IMR-90 (cell line): ENCODE data around the gene TSPAN33. TPM values are rescaled to one million over a fixed set of nuclear protein-coding genes. Genes with fewer than 3 reads are reported as not detected.

Experiments used
- ATAC-seq: fragments of 200-7000 bp; cut with Tn5 transposase; 2 replicates; pipeline ENCODE4 v1.9.1; 2020; ENCODE audit warnings: low read depth, mild to moderate bottlenecking, moderate library complexity
- BruUV-seq: library from RNA; stranded (reverse); fragments of 400-500 nt; replicated peaks from 2 replicates; lab custom pipeline; 2021; lab: Mats Ljungman, UMichigan
- CTCF ChIA-PET: fragments of 300-600 bp; formaldehyde crosslinking; extraction: SDS; loops from one replicate; lab custom pipeline; 2021; ENCODE audit warnings: antibody characterized with exemption; lab: Yijun Ruan, JAX
- POLR2A ChIA-PET: fragments of 300-600 bp; sonication (Branson Sonifier 250); formaldehyde crosslinking; loops from one replicate; lab custom pipeline; 2022; ENCODE audit warnings: antibody characterized with exemption; ENCODE audit not compliant: unreplicated experiment; lab: Charles Lee
- DNase-seq: peaks from one replicate; pipeline ENCODE4 v3.0.0; 2013
- H2AFZ ChIP-seq: replicated peaks from 2 replicates; pipeline ENCODE3; 2013; ENCODE audit warnings: low read length, mild to moderate bottlenecking; ENCODE audit not compliant: poor library complexity
- H2AK5ac ChIP-seq: 2 replicates; pipeline ENCODE4 v1.6.1; 2013; ENCODE audit warnings: low read depth, low read length, inconsistent platforms
- H2AK9ac ChIP-seq: replicated peaks from 2 replicates; pipeline ENCODE3; 2013; ENCODE audit warnings: mild to moderate bottlenecking, low read depth, low read length, moderate library complexity; ENCODE audit not compliant: poor library complexity
- H2BK120ac ChIP-seq: 2 replicates; pipeline ENCODE4 v1.6.1; 2013; ENCODE audit warnings: low read depth, low read length, inconsistent platforms
- H2BK15ac ChIP-seq: 3 replicates; pipeline ENCODE4 v1.6.1; 2013; ENCODE audit warnings: low read depth, low read length, inconsistent platforms
- H2BK20ac ChIP-seq: 2 replicates; pipeline ENCODE4 v1.6.1; 2013; ENCODE audit warnings: low read depth, mild to moderate bottlenecking, inconsistent platforms, low read length, moderate library complexity
- H2BK5ac ChIP-seq: 2 replicates; pipeline ENCODE4 v1.6.1; 2013; ENCODE audit warnings: mild to moderate bottlenecking, low read depth, low read length, inconsistent platforms; ENCODE audit not compliant: poor library complexity, severe bottlenecking
- H3K14ac ChIP-seq: replicated peaks from 2 replicates; pipeline ENCODE4 v1.6.1; 2013; ENCODE audit warnings: low read depth, low read length, inconsistent platforms
- H3K18ac ChIP-seq: 2 replicates; pipeline ENCODE4 v1.6.1; 2013; ENCODE audit warnings: low read depth, low read length, control low read depth
- H3K23ac ChIP-seq: 2 replicates; pipeline ENCODE4 v1.6.1; 2013; ENCODE audit warnings: low read depth, low read length, inconsistent platforms
- H3K27ac ChIP-seq: 2 replicates; pipeline ENCODE4 v1.5.1; 2013; ENCODE audit warnings: mild to moderate bottlenecking, control low read depth, low read length; ENCODE audit not compliant: insufficient read depth
- H3K27me3 ChIP-seq: 2 replicates; pipeline ENCODE4 v1.6.1; 2013; ENCODE audit warnings: low read length; ENCODE audit not compliant: control insufficient read depth, insufficient read depth
- H3K36me3 ChIP-seq: 2 replicates; pipeline ENCODE4 v1.6.1; 2013; ENCODE audit warnings: low read length, mixed read lengths; ENCODE audit not compliant: control insufficient read depth, insufficient read depth
- H3K4ac ChIP-seq: 2 replicates; pipeline ENCODE4 v1.6.1; 2013; ENCODE audit warnings: low read depth, low read length, inconsistent platforms
- H3K4me1 ChIP-seq: 2 replicates; pipeline ENCODE4 v1.6.1; 2013; ENCODE audit warnings: low read length, mixed read lengths; ENCODE audit not compliant: control insufficient read depth, insufficient read depth
- H3K4me2 ChIP-seq: 2 replicates; pipeline ENCODE4 v1.6.1; 2013; ENCODE audit warnings: low read depth, mild to moderate bottlenecking, control low read depth, low read length, moderate library complexity
- H3K4me3 ChIP-seq: 2 replicates; pipeline ENCODE4 v1.5.1; 2013; ENCODE audit warnings: low read depth, mild to moderate bottlenecking, control low read depth, low read length, moderate library complexity; ENCODE audit not compliant: insufficient read depth
- H3K56ac ChIP-seq: 2 replicates; pipeline ENCODE4 v1.6.1; 2013; ENCODE audit warnings: low read length, inconsistent platforms; ENCODE audit not compliant: insufficient read depth; ENCODE audit errors: extremely low read depth
- H3K79me1 ChIP-seq, 2 experiments: 2 replicates each; pipeline ENCODE4 v1.6.1; 2013; ENCODE audit warnings: low read length in 2 of 2, inconsistent platforms in 1 of 2, low read depth in 1 of 2
- H3K9ac ChIP-seq: 2 replicates; pipeline ENCODE4 v1.6.1; 2013; ENCODE audit warnings: low read depth, low read length, control low read depth
- H3K9me1 ChIP-seq: 2 replicates; pipeline ENCODE4 v1.6.1; 2013; ENCODE audit warnings: low read length, inconsistent platforms; ENCODE audit not compliant: insufficient read depth
- H3K9me3 ChIP-seq: 2 replicates; pipeline ENCODE4 v1.6.1; 2013; ENCODE audit warnings: low read length; ENCODE audit not compliant: control insufficient read depth, insufficient read depth
- H4K20me1 ChIP-seq: 2 replicates; pipeline ENCODE4 v1.6.1; 2013; ENCODE audit warnings: low read length, inconsistent platforms; ENCODE audit not compliant: insufficient read depth
- H4K5ac ChIP-seq: 2 replicates; pipeline ENCODE4 v1.6.1; 2013; ENCODE audit warnings: mild to moderate bottlenecking, low read depth, low read length, control low read depth
- H4K8ac ChIP-seq, 2 experiments: 2 replicates each; pipeline ENCODE4 v1.6.1; 2013; ENCODE audit warnings: low read depth in 2 of 2, low read length in 2 of 2, control low read depth in 1 of 2, inconsistent platforms in 1 of 2
- H4K91ac ChIP-seq: 2 replicates; pipeline ENCODE4 v1.6.1; 2013; ENCODE audit warnings: low read depth, low read length, inconsistent platforms; ENCODE audit not compliant: insufficient read depth
- CEBPB ChIP-seq: IDR thresholded peaks from 2 replicates; pipeline ENCODE4 v1.6.1; 2012; ENCODE audit warnings: low read depth, low read length, improper control_type of control experiment
- CHD1 ChIP-seq: IDR thresholded peaks from 2 replicates; pipeline ENCODE4 v1.6.1; 2012; ENCODE audit warnings: low read depth, low read length, improper control_type of control experiment
- CTCF ChIP-seq: conservative IDR thresholded peaks from 2 replicates; pipeline ENCODE4 v1.5.1; 2012; ENCODE audit warnings: mild to moderate bottlenecking, low read depth, low read length, improper control_type of control experiment
- ELK1 ChIP-seq: fragments of 150-350 bp; IDR thresholded peaks from 2 replicates; pipeline ENCODE4 v1.6.1; 2016; ENCODE audit warnings: low read depth, mild to moderate bottlenecking, low read length, moderate library complexity, borderline replicate concordance
- FOS ChIP-seq: fragments of 150-350 bp; IDR thresholded peaks from 2 replicates; pipeline ENCODE4 v1.6.1; 2016; ENCODE audit warnings: low read depth, low read length
- MAFK ChIP-seq: IDR thresholded peaks from 2 replicates; pipeline ENCODE4 v1.6.1; 2012; ENCODE audit warnings: low read depth, low read length, improper control_type of control experiment
- MXI1 ChIP-seq: IDR thresholded peaks from 2 replicates; pipeline ENCODE4 v1.6.1; 2012; ENCODE audit warnings: low read depth, mild to moderate bottlenecking, low read length, moderate library complexity, borderline replicate concordance
- NFE2L2 ChIP-seq: fragments of 150-350 bp; IDR thresholded peaks from 2 replicates; pipeline ENCODE4 v1.6.1; 2016; ENCODE audit warnings: low read depth, mild to moderate bottlenecking, low read length
- POLR2A ChIP-seq: IDR thresholded peaks from 2 replicates; pipeline ENCODE4 v1.6.1; 2012; ENCODE audit warnings: mild to moderate bottlenecking, low read depth, low read length
- RAD21 ChIP-seq: IDR thresholded peaks from 2 replicates; pipeline ENCODE4 v1.6.1; 2012; ENCODE audit warnings: low read length, improper control_type of control experiment
- RCOR1 ChIP-seq: IDR thresholded peaks from 2 replicates; pipeline ENCODE4 v1.6.1; 2012; ENCODE audit warnings: mild to moderate bottlenecking, low read length, improper control_type of control experiment; ENCODE audit not compliant: insufficient replicate concordance
- SMC3 ChIP-seq: fragments of 150-350 bp; IDR thresholded peaks from 2 replicates; pipeline ENCODE4 v1.6.1; 2016; ENCODE audit warnings: low read depth, mild to moderate bottlenecking, antibody characterized with exemption, low read length, moderate library complexity
- USF2 ChIP-seq: fragments of 150-350 bp; IDR thresholded peaks from 2 replicates; pipeline ENCODE4 v1.6.1; 2017; ENCODE audit warnings: mild to moderate bottlenecking, antibody characterized with exemption, low read length, low read depth
- WGBS, 2 experiments: methylation state at CpG; one replicate each; pipeline versions ENCODE4 v1.1.5 to v1.1.7; 2013; ENCODE audit warnings: missing lambda C conversion rate in 2 of 2; ENCODE audit not compliant: insufficient read length in 1 of 2; ENCODE audit errors: extremely low coverage in 2 of 2; 5-methylcytosine and 5-hydroxymethylcytosine counted together
- dilution Hi-C: fragments of 300-500 bp; cut with HindIII; formaldehyde crosslinking; loops from one replicate; pipeline ENCODE4 v1.14.3; 2018; ENCODE audit warnings: low sequenced_read_pairs; ENCODE audit not compliant: unreplicated experiment
- in situ Hi-C: fragments of 300-500 bp; cut with MboI; formaldehyde crosslinking; loops from 3 replicates; pipeline ENCODE4 v1.14.3; 2019; ENCODE audit warnings: low sequenced_read_pairs, inconsistent platforms, mixed read lengths
- intact Hi-C: fragments of 100-400 bp; cut with micrococcal nuclease; formaldehyde crosslinking; loops from 2 replicates; pipeline ENCODE4 v1.10.0; 2022
- polyA plus RNA-seq, 3 experiments: library from polyadenylated mRNA; depleted of rRNA; stranded (reverse); fragments of >200 nt; gene quantifications; 2 replicates each; pipeline ENCODE4 v1.2.3, GENCODE V29; 2012; ENCODE audit warnings: low replicate concordance in 1 of 3
- total RNA-seq: library from RNA; depleted of rRNA; stranded (reverse); fragments of >200 nt; gene quantifications from 2 replicates; pipeline ENCODE4 v1.2.3, GENCODE V29; 2012

The TSPAN33 gene
- total and polyA plus RNA-seq, 2 of the 4 experiments (the other 2 are of a cell fraction) = 0.17 to 0.36 TPM

GRCh38 chr7:129144834-129145668 is 544 bp downstream of the TSPAN33 start:
- in situ Hi-C loops = no loop called here
- Histone ChIP-seq H3K56ac (no peak overlapping the region), H2BK5ac (no peak overlapping the region), H3K9me1 (no peaks in the 10 kb centered on the region), H3K4ac (no peak overlapping the region), H3K4me1 (no peaks in the 10 kb centered on the region), H2BK20ac (no peak overlapping the region), H3K14ac (no peak overlapping the region), H3K4me2 (peak overlapping the region; percentile 39; the same call in 1 of the 2 replicates), H3K9me3 (0 out of 2 replicates have a peak, but pooled peaks cover 2% of the 10 kb centered on the region), H2BK120ac (no peak overlapping the region), H3K36me3 (no peaks in the 10 kb centered on the region), H3K27ac (no peak overlapping the region), H3K79me1 (no peaks in the 10 kb centered on the region), H2BK15ac (no peak overlapping the region), H2AK5ac (no peak overlapping the region), H4K20me1 (no peaks in the 10 kb centered on the region), H2AFZ (peak overlapping the region; percentile 76), H3K18ac (no peak overlapping the region), H3K9ac (no peak overlapping the region), H3K23ac (no peak overlapping the region), H3K27me3 (peaks cover 75% of the 10 kb centered on the region), H2AK9ac (no peak overlapping the region), H4K8ac (no peak overlapping the region), H4K5ac (no peak overlapping the region), H3K4me3 (peak overlapping the region; percentile 15), H4K91ac (no peak overlapping the region)
- ATAC-seq (no peak; the same call in 1 of the 2 replicates), DNase-seq (no peak)
- WGBS, 2 experiments = 7% methylated on average over 20 of the region's 58 CpGs; no CpG with 5 or more reads in 1 of the 2 experiments
- dilution Hi-C loops = no loop called here
- no TSS peak for BruUV-seq
- intact Hi-C loops = no loop called here
- ChIA-PET CTCF (no interaction called here), POLR2A (no interaction called here)
- no peak for TF ChIP-seq MAFK
- TF ChIP-seq MXI1 = no peak
- no peak for TF ChIP-seq USF2
- TF ChIP-seq POLR2A = no peak
- no peak for TF ChIP-seq CEBPB
- no peak for TF ChIP-seq CTCF
- no peak for TF ChIP-seq ELK1
- TF ChIP-seq SMC3 = no peak
- TF ChIP-seq NFE2L2 = no peak
- no peak for TF ChIP-seq RAD21
- TF ChIP-seq CHD1 = no peak
- TF ChIP-seq FOS = no peak
- TF ChIP-seq RCOR1 = no peak
